HG02884 (cell line): ENCODE data around the gene WIPF2.

Experiments used
- ATAC-seq: cut with Tn5 transposase; IDR thresholded peaks from one replicate; pipeline ENCODE4 v1.9.1; 2021; ENCODE audit warnings: mild to moderate bottlenecking, moderate library complexity; ENCODE audit not compliant: unreplicated experiment

The WIPF2 gene

GRCh38 chr17:40218740-40219593 lies at the start of gene WIPF2:
Gene WIPF2 (plus strand): TSS chr17:40219304. CDS start chr17:40256460, 37,156 bp downstream.
- ATAC-seq: peak; percentile 52

GRCh38 chr17:40170325-40170724 lies 48.8 kb upstream of the WIPF2 start:
- ATAC-seq: no peak

GRCh38 chr17:40171750-40172149 lies 47.4 kb upstream of the WIPF2 start:
- no peak for ATAC-seq

- ATAC-seq: no peak
Measured at GRCh38 chr17:40173091-40173777, 45.9 kb upstream of the WIPF2 start.

GRCh38 chr17:40173778-40174135 lies 45.3 kb upstream of the WIPF2 start:
- no peak for ATAC-seq

- ATAC-seq: no peak
Measured at GRCh38 chr17:40174514-40174913, 44.6 kb upstream of the WIPF2 start.

GRCh38 chr17:40175928-40176753 lies 43.0 kb upstream of the WIPF2 start:
- no peak for ATAC-seq

- ATAC-seq: no peak
Measured at GRCh38 chr17:40176754-40177110, 42.4 kb upstream of the WIPF2 start.

- ATAC-seq: no peak
Measured at GRCh38 chr17:40177275-40177874, 41.7 kb upstream of the WIPF2 start, which contains the start of gene RAPGEFL1. Gene RAPGEFL1 (plus strand): TSS chr17:40177470. CDS start chr17:40177862, 392 bp downstream.

GRCh38 chr17:40178021-40178601 lies 41.0 kb upstream of the WIPF2 start:
- no peak for ATAC-seq

- ATAC-seq: no peak
Measured at GRCh38 chr17:40178660-40179059, 40.4 kb upstream of the WIPF2 start.

- no peak for ATAC-seq
Measured at GRCh38 chr17:40179923-40180659, 39.0 kb upstream of the WIPF2 start.

- no peak for ATAC-seq
Measured at GRCh38 chr17:40180694-40181093, 38.4 kb upstream of the WIPF2 start.

GRCh38 chr17:40181205-40181604 lies 37.9 kb upstream of the WIPF2 start:
- no peak for ATAC-seq

- no peak for ATAC-seq
Measured at GRCh38 chr17:40182606-40183005, 36.5 kb upstream of the WIPF2 start.

GRCh38 chr17:40187238-40187637 lies 31.9 kb upstream of the WIPF2 start:
- ATAC-seq: no peak

- ATAC-seq: no peak
Measured at GRCh38 chr17:40188694-40189093, 30.4 kb upstream of the WIPF2 start.

- ATAC-seq: no peak
Measured at GRCh38 chr17:40190197-40191021, 28.7 kb upstream of the WIPF2 start.
